Measurements from ENCODE around the gene LRRC10B.

- TF ChIP-seq POLR2A (IDR thresholded peaks at IDR 0.05) (no peak), CTCF (IDR thresholded peaks at IDR 0.05) (no peak)
These were observed 9.7 kb downstream of the LRRC10B start for GRCh38 chr11:61518032-61518795.
